ENCODE data around the gene PSTPIP1.

DNA sequence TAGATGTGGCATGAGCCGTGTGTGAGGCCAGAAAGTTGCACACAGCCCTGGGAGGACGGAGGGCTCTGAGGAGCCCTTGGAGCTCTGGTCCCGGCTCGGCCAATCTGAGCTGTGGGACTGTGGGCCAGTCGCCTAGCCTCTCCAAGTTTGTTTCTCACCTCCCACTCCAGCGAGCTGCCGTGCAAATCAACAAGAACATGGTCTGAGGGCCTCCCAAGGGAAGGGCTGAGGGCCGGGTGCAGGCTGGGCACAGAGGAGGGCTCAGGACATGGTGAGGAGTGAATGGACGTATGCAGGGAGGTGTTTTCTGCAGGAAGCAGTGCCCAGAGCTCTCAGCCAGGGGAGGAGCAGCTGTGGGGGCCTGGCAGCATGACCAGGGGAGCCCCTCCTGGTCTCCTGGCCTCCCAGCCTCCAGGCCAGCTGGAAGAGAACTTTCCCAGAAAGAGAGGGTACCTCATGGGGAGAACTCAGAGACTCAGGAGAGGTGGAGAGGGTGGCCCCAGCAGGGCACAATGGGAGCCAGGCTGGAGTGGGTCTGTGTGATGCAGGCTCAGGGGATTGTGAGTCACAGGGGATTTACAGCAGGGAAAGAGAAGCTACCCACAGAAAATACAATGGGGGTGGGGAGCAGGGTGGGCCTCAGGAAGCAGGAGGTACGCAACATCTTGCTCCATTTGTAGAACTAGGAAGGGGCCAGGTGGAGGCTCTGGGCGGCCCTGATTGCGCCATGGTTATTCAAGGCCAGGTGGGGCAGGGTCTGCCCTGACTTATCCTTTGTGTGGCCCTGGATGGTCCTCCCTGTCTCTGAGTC is 24.8 kb downstream of the PSTPIP1 start:
- TF ChIP-seq, protein P1, sequence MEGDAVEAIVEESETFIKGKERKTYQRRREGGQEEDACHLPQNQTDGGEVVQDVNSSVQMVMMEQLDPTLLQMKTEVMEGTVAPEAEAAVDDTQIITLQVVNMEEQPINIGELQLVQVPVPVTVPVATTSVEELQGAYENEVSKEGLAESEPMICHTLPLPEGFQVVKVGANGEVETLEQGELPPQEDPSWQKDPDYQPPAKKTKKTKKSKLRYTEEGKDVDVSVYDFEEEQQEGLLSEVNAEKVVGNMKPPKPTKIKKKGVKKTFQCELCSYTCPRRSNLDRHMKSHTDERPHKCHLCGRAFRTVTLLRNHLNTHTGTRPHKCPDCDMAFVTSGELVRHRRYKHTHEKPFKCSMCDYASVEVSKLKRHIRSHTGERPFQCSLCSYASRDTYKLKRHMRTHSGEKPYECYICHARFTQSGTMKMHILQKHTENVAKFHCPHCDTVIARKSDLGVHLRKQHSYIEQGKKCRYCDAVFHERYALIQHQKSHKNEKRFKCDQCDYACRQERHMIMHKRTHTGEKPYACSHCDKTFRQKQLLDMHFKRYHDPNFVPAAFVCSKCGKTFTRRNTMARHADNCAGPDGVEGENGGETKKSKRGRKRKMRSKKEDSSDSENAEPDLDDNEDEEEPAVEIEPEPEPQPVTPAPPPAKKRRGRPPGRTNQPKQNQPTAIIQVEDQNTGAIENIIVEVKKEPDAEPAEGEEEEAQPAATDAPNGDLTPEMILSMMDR (IDR thresholded peaks at IDR 0.05; ENCODE audit: control extremely low read depth in 1 of 3, insufficient read depth in 1 of 3, low read depth in 1 of 3, low read length in 3 of 3) = no peak
- no peak for TF ChIP-seq RNF2 (IDR thresholded peaks at IDR 0.05; ENCODE audit: borderline replicate concordance, low read depth, low read length, missing control alignments, poor library complexity, severe bottlenecking)
- TF ChIP-seq, protein P2, sequence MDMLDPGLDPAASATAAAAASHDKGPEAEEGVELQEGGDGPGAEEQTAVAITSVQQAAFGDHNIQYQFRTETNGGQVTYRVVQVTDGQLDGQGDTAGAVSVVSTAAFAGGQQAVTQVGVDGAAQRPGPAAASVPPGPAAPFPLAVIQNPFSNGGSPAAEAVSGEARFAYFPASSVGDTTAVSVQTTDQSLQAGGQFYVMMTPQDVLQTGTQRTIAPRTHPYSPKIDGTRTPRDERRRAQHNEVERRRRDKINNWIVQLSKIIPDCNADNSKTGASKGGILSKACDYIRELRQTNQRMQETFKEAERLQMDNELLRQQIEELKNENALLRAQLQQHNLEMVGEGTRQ (IDR thresholded peaks at IDR 0.05; ENCODE audit: low read length) = no peak
- TF ChIP-seq SIN3A (conservative IDR thresholded peaks at IDR 0.05 in 1 of 2, IDR thresholded peaks at IDR 0.05 in 1 of 2; ENCODE audit: low read depth in 1 of 2, low read length in 2 of 2) = no peak
- TF ChIP-seq CBX8 (IDR thresholded peaks at IDR 0.05; ENCODE audit: borderline replicate concordance, low read depth, low read length) = no peak
- no peak for TF ChIP-seq KDM1A (IDR thresholded peaks at IDR 0.05; ENCODE audit: borderline replicate concordance, low read length)
- no peak for TF ChIP-seq GTF2F1 (IDR thresholded peaks at IDR 0.05; ENCODE audit: borderline replicate concordance, low read depth, low read length)
- no peak for TF ChIP-seq POLR2AphosphoS5 (IDR thresholded peaks at IDR 0.05; ENCODE audit: low read depth, low read length)
- TF ChIP-seq CEBPB (IDR thresholded peaks at IDR 0.05; ENCODE audit: low read depth, low read length) = no peak
- TF ChIP-seq EP300 (IDR thresholded peaks at IDR 0.05; ENCODE audit: borderline replicate concordance in 1 of 2, low read depth in 2 of 2, low read length in 2 of 2) = no peak
- no peak for TF ChIP-seq SRF (IDR thresholded peaks at IDR 0.05; ENCODE audit: low read depth, low read length)
- no peak for TF ChIP-seq RFX5 (IDR thresholded peaks at IDR 0.05; ENCODE audit: borderline replicate concordance, low read depth, low read length)
